NCI-H2081 treated with DMSO at 0.1 percent for 48 hours (cell line): Measurements from ENCODE around the gene ZMYM3.

Experiments
- DNase-seq: peaks from one replicate; lab custom pipeline; 2025; lab: John Stamatoyannopoulos, UW

The ZMYM3 gene

DNA sequence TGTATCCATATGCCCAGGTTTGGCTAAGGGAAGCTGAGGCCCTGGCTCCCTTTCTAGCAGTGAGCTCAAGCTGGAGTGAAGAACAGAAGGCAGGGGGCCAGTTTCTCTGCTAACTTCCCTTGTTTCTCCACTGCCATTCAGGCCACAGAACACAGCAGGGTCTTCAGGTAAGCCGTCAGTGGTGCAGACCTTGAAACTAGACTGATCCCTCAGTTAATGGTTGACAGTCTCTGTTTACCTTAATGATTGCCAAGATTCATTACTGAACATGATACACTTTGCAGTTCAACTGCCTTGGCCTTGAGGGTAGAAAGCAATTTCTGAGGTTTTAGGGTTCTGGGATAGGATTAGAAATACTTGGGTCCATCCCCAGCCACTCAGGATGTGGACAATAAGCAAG lies 39.8 kb downstream of the ZMYM3 start:
- DNase-seq: no peak

DNA sequence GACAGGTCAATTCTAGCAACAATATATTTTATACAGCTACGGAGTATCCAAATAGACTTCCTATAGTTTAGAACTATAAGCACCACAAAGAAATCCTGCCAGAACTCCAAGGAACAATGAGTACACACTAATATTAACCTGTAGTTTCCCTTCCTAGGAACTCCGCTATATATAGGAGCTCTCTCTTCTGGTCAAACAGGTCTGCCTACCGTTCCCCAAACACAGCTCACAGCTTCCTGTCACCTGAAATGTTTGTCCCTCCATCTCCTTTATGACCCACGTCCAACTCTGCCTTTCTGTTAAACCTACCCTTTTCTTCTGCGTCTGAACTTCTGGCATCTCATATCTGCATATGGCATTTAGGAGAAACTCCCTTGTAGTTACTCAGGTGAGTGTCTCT lies 41.4 kb downstream of the ZMYM3 start:
- DNase-seq: no peak

DNA sequence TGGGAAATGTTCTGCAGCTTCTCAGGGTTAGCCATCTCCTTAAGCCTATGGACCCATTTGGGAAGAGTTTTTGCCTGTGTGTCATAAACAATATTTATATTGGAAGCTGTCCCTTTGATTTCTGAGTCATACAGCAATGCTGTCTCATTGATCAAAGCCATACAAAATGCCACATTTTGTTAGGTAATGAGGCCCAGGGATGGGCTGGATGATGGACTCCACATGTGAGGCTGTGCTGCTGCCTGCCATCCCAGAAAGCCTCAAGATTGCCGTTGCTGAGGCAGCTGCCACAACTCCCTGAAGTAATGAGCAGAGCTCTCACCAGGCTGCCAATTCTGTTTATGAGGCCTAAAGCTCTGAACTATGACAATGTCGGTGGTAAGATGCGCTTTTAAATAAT lies 43.1 kb downstream of the ZMYM3 start:
- no peak for DNase-seq

DNA sequence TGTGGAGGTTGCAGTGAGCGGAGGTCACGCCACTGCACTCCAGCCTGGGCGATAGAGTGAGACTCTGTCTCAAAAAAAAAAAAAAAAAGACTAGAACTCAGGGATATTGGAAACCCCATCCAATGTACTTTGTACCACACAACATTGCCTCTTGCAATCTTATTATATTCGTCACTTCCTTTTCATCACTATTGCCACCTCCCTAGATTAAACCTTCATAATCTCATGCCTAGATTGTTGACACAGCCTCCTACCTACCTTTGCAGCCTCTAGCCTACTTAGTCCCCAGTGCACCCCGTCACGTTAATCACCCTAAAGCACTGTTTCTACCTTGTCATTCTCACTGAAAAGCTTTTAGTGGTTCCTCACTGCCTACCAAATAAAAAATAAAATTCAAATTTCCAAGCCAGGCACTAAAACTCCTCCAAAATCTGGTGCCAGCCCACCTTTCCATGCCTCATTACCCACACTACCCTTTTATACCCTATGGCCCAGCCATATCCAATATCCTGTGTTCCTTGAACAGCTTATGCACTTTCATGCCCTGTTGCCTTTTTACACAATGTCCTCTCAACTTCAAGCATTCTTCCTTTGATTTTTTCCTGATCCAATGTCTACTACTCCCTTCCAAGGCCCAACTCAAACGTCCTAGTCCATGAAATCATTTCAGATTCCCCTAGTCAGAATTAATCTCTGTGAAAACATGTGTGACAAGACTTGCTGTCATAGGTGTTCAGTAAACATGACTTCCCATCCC lies 54.5 kb downstream of the ZMYM3 start:
- no peak for DNase-seq

DNA sequence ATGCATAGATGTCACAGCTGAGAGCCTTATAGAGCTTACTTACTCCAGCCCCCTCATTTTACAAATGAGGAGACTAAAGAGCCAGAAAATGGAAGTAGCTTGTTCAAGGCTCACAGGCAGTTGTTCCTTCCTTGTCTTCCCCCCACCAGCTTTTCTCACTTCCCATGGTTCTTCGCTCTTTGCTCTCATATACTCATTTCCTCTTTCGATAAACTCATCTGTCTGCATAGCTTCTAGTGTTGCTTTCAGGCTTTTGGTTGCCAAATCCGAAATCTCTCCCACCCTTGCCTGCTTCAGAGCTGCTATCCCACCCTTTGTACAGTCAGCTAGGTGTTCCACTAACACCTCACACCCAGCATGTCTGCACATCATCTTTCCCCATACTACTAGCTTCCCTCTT lies 55.9 kb downstream of the ZMYM3 start:
- no peak for DNase-seq

DNA sequence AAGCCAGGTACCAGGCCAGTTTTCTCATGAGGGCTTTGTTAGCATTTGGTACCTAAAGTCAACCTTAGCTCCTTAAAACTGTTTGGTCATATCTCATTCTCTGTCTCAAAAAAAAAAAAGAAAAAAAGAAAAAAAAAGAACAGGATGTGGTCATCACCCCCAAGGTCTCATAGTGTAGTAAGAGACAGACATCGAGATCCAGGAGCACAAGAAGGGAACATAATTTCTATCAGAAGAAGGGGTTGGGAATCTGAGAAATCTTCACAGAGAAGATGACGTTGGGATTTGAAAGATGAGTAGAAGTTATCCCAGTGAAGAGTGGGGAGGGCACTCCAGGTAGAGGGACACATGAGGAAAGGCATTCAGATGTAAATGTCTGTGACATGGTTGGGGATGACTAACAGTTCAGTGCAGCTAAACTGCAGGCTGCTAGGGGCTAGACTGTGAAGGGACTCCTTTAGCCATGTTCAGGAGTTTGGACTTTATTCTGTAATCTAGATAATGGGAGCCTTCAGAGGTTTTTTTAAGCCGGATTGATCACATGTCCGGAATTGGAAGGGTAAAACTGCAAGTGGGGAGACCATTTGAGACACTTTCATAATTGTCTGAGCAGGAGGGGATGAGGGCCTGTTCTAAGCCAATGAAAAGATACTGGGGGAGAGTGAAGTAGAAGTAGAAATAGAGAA lies 57.8 kb downstream of the ZMYM3 start:
- DNase-seq: no peak

DNA sequence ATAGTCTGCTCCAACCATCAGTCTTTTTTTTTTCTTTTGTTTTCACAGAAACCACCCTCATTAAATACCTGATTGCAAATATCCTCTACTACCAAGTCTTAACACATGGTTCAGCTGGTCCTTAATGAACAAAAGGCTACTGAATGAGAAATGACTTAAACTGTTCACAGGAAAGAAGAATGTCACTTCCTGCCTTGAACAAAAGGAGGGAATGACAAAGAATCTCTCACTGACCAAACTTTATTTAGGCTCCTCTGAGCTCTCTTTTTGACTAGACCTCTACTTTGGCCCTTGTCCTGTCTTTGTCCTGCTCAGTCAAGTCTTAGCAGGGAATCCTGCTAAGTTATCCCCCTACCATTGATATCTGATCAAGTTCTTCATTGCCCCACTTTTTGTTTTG lies 62.7 kb downstream of the ZMYM3 start:
- no peak for DNase-seq
